IMR-90 (cell line): ENCODE data around the gene SGK1. TPM values are rescaled to one million over a fixed set of nuclear protein-coding genes. Genes with fewer than 3 reads are reported as not detected.

Source experiments
- ATAC-seq: fragments of 200-7000 bp; cut with Tn5 transposase; 2 replicates; pipeline ENCODE4 v1.9.1; 2020; ENCODE audit warnings: low read depth, mild to moderate bottlenecking, moderate library complexity
- BruUV-seq: library from RNA; stranded (reverse); fragments of 400-500 nt; replicated peaks from 2 replicates; lab custom pipeline; 2021; lab: Mats Ljungman, UMichigan
- CTCF ChIA-PET: fragments of 300-600 bp; formaldehyde crosslinking; extraction: SDS; loops from one replicate; lab custom pipeline; 2021; ENCODE audit warnings: antibody characterized with exemption; lab: Yijun Ruan, JAX
- POLR2A ChIA-PET: fragments of 300-600 bp; sonication (Branson Sonifier 250); formaldehyde crosslinking; loops from one replicate; lab custom pipeline; 2022; ENCODE audit warnings: antibody characterized with exemption; ENCODE audit not compliant: unreplicated experiment; lab: Charles Lee
- DNase-seq: peaks from one replicate; pipeline ENCODE4 v3.0.0; 2013
- H2AFZ ChIP-seq: replicated peaks from 2 replicates; pipeline ENCODE3; 2013; ENCODE audit warnings: low read length, mild to moderate bottlenecking; ENCODE audit not compliant: poor library complexity
- H2AK5ac ChIP-seq: 2 replicates; pipeline ENCODE4 v1.6.1; 2013; ENCODE audit warnings: low read depth, low read length, inconsistent platforms
- H2AK9ac ChIP-seq: replicated peaks from 2 replicates; pipeline ENCODE3; 2013; ENCODE audit warnings: mild to moderate bottlenecking, low read depth, low read length, moderate library complexity; ENCODE audit not compliant: poor library complexity
- H2BK120ac ChIP-seq: 2 replicates; pipeline ENCODE4 v1.6.1; 2013; ENCODE audit warnings: low read depth, low read length, inconsistent platforms
- H2BK15ac ChIP-seq: 3 replicates; pipeline ENCODE4 v1.6.1; 2013; ENCODE audit warnings: low read depth, low read length, inconsistent platforms
- H2BK20ac ChIP-seq: 2 replicates; pipeline ENCODE4 v1.6.1; 2013; ENCODE audit warnings: low read depth, mild to moderate bottlenecking, inconsistent platforms, low read length, moderate library complexity
- H2BK5ac ChIP-seq: 2 replicates; pipeline ENCODE4 v1.6.1; 2013; ENCODE audit warnings: mild to moderate bottlenecking, low read depth, low read length, inconsistent platforms; ENCODE audit not compliant: poor library complexity, severe bottlenecking
- H3K14ac ChIP-seq: replicated peaks from 2 replicates; pipeline ENCODE4 v1.6.1; 2013; ENCODE audit warnings: low read depth, low read length, inconsistent platforms
- H3K18ac ChIP-seq: 2 replicates; pipeline ENCODE4 v1.6.1; 2013; ENCODE audit warnings: low read depth, low read length, control low read depth
- H3K23ac ChIP-seq: 2 replicates; pipeline ENCODE4 v1.6.1; 2013; ENCODE audit warnings: low read depth, low read length, inconsistent platforms
- H3K27ac ChIP-seq: 2 replicates; pipeline ENCODE4 v1.5.1; 2013; ENCODE audit warnings: mild to moderate bottlenecking, control low read depth, low read length; ENCODE audit not compliant: insufficient read depth
- H3K27me3 ChIP-seq: 2 replicates; pipeline ENCODE4 v1.6.1; 2013; ENCODE audit warnings: low read length; ENCODE audit not compliant: control insufficient read depth, insufficient read depth
- H3K36me3 ChIP-seq: 2 replicates; pipeline ENCODE4 v1.6.1; 2013; ENCODE audit warnings: low read length, mixed read lengths; ENCODE audit not compliant: control insufficient read depth, insufficient read depth
- H3K4ac ChIP-seq: 2 replicates; pipeline ENCODE4 v1.6.1; 2013; ENCODE audit warnings: low read depth, low read length, inconsistent platforms
- H3K4me1 ChIP-seq: 2 replicates; pipeline ENCODE4 v1.6.1; 2013; ENCODE audit warnings: low read length, mixed read lengths; ENCODE audit not compliant: control insufficient read depth, insufficient read depth
- H3K4me2 ChIP-seq: 2 replicates; pipeline ENCODE4 v1.6.1; 2013; ENCODE audit warnings: low read depth, mild to moderate bottlenecking, control low read depth, low read length, moderate library complexity
- H3K4me3 ChIP-seq: 2 replicates; pipeline ENCODE4 v1.5.1; 2013; ENCODE audit warnings: low read depth, mild to moderate bottlenecking, control low read depth, low read length, moderate library complexity; ENCODE audit not compliant: insufficient read depth
- H3K56ac ChIP-seq: 2 replicates; pipeline ENCODE4 v1.6.1; 2013; ENCODE audit warnings: low read length, inconsistent platforms; ENCODE audit not compliant: insufficient read depth; ENCODE audit errors: extremely low read depth
- H3K79me1 ChIP-seq, 2 experiments: 2 replicates each; pipeline ENCODE4 v1.6.1; 2013; ENCODE audit warnings: low read length in 2 of 2, inconsistent platforms in 1 of 2, low read depth in 1 of 2
- H3K9ac ChIP-seq: 2 replicates; pipeline ENCODE4 v1.6.1; 2013; ENCODE audit warnings: low read depth, low read length, control low read depth
- H3K9me1 ChIP-seq: 2 replicates; pipeline ENCODE4 v1.6.1; 2013; ENCODE audit warnings: low read length, inconsistent platforms; ENCODE audit not compliant: insufficient read depth
- H3K9me3 ChIP-seq: 2 replicates; pipeline ENCODE4 v1.6.1; 2013; ENCODE audit warnings: low read length; ENCODE audit not compliant: control insufficient read depth, insufficient read depth
- H4K20me1 ChIP-seq: 2 replicates; pipeline ENCODE4 v1.6.1; 2013; ENCODE audit warnings: low read length, inconsistent platforms; ENCODE audit not compliant: insufficient read depth
- H4K5ac ChIP-seq: 2 replicates; pipeline ENCODE4 v1.6.1; 2013; ENCODE audit warnings: mild to moderate bottlenecking, low read depth, low read length, control low read depth
- H4K8ac ChIP-seq, 2 experiments: 2 replicates each; pipeline ENCODE4 v1.6.1; 2013; ENCODE audit warnings: low read depth in 2 of 2, low read length in 2 of 2, control low read depth in 1 of 2, inconsistent platforms in 1 of 2
- H4K91ac ChIP-seq: 2 replicates; pipeline ENCODE4 v1.6.1; 2013; ENCODE audit warnings: low read depth, low read length, inconsistent platforms; ENCODE audit not compliant: insufficient read depth
- BHLHE40 ChIP-seq: fragments of 150-350 bp; IDR thresholded peaks from 2 replicates; pipeline ENCODE4 v1.6.1; 2016; ENCODE audit warnings: mild to moderate bottlenecking, low read depth, low read length
- CEBPB ChIP-seq: IDR thresholded peaks from 2 replicates; pipeline ENCODE4 v1.6.1; 2012; ENCODE audit warnings: low read depth, low read length, improper control_type of control experiment
- MAFK ChIP-seq: IDR thresholded peaks from 2 replicates; pipeline ENCODE4 v1.6.1; 2012; ENCODE audit warnings: low read depth, low read length, improper control_type of control experiment
- MXI1 ChIP-seq: IDR thresholded peaks from 2 replicates; pipeline ENCODE4 v1.6.1; 2012; ENCODE audit warnings: low read depth, mild to moderate bottlenecking, low read length, moderate library complexity, borderline replicate concordance
- RFX5 ChIP-seq: IDR thresholded peaks from 2 replicates; pipeline ENCODE4 v1.8.0; 2012; ENCODE audit warnings: low read depth, mild to moderate bottlenecking, low read length, moderate library complexity
- WGBS, 2 experiments: methylation state at CpG; one replicate each; pipeline versions ENCODE4 v1.1.5 to v1.1.7; 2013; ENCODE audit warnings: missing lambda C conversion rate in 2 of 2; ENCODE audit not compliant: insufficient read length in 1 of 2; ENCODE audit errors: extremely low coverage in 2 of 2; 5-methylcytosine and 5-hydroxymethylcytosine counted together
- dilution Hi-C: fragments of 300-500 bp; cut with HindIII; formaldehyde crosslinking; loops from one replicate; pipeline ENCODE4 v1.14.3; 2018; ENCODE audit warnings: low sequenced_read_pairs; ENCODE audit not compliant: unreplicated experiment
- in situ Hi-C: fragments of 300-500 bp; cut with MboI; formaldehyde crosslinking; loops from 3 replicates; pipeline ENCODE4 v1.14.3; 2019; ENCODE audit warnings: low sequenced_read_pairs, inconsistent platforms, mixed read lengths
- intact Hi-C: fragments of 100-400 bp; cut with micrococcal nuclease; formaldehyde crosslinking; loops from 2 replicates; pipeline ENCODE4 v1.10.0; 2022
- polyA plus RNA-seq, 3 experiments: library from polyadenylated mRNA; depleted of rRNA; stranded (reverse); fragments of >200 nt; gene quantifications; 2 replicates each; pipeline ENCODE4 v1.2.3, GENCODE V29; 2012; ENCODE audit warnings: low replicate concordance in 1 of 3
- total RNA-seq: library from RNA; depleted of rRNA; stranded (reverse); fragments of >200 nt; gene quantifications from 2 replicates; pipeline ENCODE4 v1.2.3, GENCODE V29; 2012

The SGK1 gene
- total and polyA plus RNA-seq, 2 of the 4 experiments (the other 2 are of a cell fraction) = 121 to 255 TPM

DNA sequence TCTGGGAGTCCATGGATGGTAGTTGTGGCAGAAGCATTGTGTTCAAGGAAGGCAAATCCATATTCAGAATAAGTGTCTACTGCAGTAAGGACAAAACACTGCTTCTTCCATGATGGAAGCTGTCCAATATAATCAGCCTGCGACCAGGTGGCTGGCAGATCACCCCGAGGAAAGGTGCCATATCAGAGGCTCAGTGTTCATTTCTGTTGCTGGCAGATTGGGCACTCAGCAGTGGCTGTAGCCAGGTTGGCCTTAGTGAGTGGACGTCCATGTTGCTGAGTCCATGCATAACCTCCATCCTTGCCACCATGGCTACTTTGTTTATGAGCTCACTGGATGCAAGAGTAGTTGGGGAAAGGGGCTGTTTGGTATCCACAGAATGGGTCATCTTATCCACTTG lies 130.2 kb downstream of the SGK1 start:
- POLR2A ChIA-PET = interaction anchor here (0.7 kb wide), 1 partner anchor 233 kb away, joined by 12 read pairs; no protein-coding TSS in a partner anchor
- Histone ChIP-seq H3K23ac (no peak overlapping the region), H2BK15ac (no peak overlapping the region), H3K18ac (no peak overlapping the region), H4K91ac (no peak overlapping the region), H2BK5ac (no peak overlapping the region), H2AK5ac (no peak overlapping the region), H3K36me3 (no peaks in the 10 kb centered on the region), H3K9me3 (no peaks in the 10 kb centered on the region), H3K4ac (no peak overlapping the region), H3K4me1 (no peaks in the 10 kb centered on the region), H3K9me1 (no peaks in the 10 kb centered on the region), H2AFZ (no peak overlapping the region), H4K20me1 (no peaks in the 10 kb centered on the region), H4K8ac (no peak overlapping the region), H2AK9ac (no peak overlapping the region), H4K5ac (no peak overlapping the region), H3K4me2 (no peak overlapping the region), H3K4me3 (no peak overlapping the region), H2BK20ac (no peak overlapping the region), H3K27me3 (no peaks in the 10 kb centered on the region), H2BK120ac (no peak overlapping the region), H3K9ac (no peak overlapping the region), H3K79me1 (no peaks in the 10 kb centered on the region), H3K27ac (no peak overlapping the region), H3K56ac (no peak overlapping the region), H3K14ac (no peak overlapping the region)
- DNase-seq (no peak), ATAC-seq (no peak)
- WGBS, 2 experiments = 82% methylated on average over 2 of the region's 3 CpGs; no CpG with 5 or more reads in 1 of the 2 experiments
- CTCF ChIA-PET = no interaction called here
- dilution Hi-C loops (no loop called here), intact Hi-C loops (no loop called here), in situ Hi-C loops (no loop called here)
- TF ChIP-seq CEBPB = no peak
- no peak for TF ChIP-seq MXI1
- no peak for TF ChIP-seq MAFK
- TF ChIP-seq BHLHE40 = no peak
- TF ChIP-seq RFX5 = no peak
- no TSS peak for BruUV-seq
